NCI-H2196 (cell line): ENCODE measurements around the gene PDE7B.

Experiments
- DNase-seq: peaks from one replicate; lab custom pipeline; 2025; ENCODE audit not compliant: unreplicated experiment; lab: John Stamatoyannopoulos, UW

The PDE7B gene

DNA sequence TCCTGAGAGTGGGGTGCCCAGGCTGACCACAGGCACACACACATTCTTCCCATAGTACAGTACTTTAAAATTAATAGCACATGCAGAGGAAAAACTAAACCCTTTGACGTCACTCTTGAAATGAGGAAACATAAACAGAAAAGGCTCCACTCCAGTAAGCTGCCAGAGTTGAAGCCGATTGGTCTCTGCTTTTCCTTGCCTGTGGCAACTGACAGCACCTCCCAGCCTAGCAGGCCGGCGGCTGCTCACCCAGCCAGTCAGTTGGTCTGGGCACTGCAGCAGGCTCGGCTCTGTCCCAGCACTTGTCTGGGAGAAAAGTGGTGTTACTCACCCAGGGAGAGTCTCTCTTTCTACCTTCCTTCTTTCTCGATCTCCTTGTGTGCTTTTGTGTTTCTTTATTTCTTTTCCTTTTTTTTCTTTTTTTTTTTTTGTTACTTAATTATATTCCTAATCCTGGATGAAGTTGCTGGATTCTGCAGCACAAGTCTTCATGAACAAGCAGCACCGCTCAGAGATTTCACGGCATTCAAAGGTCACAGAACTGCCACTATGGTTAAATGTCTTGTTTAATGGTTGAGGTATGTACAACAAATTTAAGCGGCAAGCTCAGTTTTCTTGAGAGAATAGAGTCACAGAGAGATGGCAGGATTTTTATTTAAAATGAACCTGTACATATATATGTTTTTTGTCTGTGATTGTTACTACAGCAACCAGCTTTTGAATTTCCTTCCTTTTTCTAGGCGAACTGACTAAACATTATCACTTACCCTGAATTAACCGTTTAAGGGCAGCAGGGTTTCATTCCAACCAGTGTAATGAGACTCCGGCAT is at the start of gene PDE7B:
TSS of gene PDE7B (plus strand) at position 260 of the 830 bp plus-strand sequence.
- no peak for DNase-seq

DNA sequence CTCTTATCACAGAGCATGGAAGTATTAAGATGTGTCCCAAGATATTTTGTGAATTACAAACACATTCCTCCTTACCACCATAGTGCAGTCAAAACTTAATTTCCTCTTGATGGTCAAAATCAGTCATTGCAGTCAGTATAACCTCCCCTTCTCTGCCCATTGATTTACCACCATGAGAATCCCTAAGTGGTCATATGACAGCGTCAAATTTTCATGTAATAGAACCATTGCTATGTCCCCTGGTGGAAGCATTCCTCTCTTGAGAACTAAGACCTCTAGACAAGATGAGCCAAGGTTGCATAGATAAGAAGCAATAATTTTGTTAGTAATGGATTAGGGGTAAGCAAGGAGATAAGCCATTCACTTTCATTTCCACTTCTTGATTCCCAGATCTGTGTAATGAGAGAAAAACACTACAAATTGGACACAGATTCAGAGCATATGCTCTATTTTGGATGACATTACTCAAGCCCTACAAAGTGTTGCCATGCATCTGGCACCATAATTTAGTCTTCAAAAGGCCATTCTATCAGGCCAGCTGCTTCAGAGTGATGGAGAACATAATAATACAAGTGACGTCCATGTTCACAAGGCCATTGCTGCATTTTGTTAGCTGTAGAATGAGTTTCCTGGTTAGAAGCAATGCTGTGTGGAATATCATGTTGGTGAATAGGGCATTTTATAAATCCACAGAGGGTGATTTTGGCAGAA is 49.6 kb upstream of the PDE7B start:
- DNase-seq, result no peak

DNA sequence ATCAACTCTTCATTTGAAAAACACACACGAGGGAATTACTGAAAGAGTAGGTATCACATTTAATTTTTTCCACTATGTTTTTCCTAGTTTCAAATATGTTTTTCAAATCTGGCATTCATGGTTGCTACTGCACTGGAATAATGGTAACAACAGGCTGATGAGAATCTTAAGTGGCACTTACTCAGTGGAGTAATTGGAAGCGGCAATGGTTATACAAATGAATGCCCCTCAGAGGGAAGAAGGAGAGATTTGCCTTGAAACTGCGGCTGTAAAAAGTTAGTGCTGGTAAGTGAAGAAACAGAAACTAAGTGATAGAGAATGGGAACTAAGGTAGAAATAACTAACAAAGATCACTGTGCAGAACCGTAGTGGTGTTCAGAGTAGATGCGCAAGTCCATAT is 41.0 kb upstream of the PDE7B start:
- DNase-seq, result no peak

DNA sequence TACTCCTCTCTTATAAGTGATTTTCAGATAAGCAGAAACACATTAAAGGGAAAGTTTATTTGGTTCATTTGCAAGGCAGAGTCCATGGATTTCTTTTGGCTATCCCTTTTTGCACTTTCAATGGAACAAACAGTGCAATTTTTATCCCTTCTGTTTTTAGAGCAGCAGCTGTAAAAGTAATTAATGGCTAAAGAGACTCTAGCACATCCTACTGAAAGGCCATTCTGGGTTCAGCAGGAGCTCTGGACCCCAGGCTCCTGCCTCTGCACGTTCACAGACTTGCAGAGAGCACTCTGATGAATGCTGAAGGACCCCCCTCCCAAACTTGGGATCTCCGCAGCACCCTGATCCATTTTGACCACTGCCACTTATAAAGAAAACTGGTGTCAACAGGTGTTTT is 40.3 kb upstream of the PDE7B start:
- no peak for DNase-seq

DNA sequence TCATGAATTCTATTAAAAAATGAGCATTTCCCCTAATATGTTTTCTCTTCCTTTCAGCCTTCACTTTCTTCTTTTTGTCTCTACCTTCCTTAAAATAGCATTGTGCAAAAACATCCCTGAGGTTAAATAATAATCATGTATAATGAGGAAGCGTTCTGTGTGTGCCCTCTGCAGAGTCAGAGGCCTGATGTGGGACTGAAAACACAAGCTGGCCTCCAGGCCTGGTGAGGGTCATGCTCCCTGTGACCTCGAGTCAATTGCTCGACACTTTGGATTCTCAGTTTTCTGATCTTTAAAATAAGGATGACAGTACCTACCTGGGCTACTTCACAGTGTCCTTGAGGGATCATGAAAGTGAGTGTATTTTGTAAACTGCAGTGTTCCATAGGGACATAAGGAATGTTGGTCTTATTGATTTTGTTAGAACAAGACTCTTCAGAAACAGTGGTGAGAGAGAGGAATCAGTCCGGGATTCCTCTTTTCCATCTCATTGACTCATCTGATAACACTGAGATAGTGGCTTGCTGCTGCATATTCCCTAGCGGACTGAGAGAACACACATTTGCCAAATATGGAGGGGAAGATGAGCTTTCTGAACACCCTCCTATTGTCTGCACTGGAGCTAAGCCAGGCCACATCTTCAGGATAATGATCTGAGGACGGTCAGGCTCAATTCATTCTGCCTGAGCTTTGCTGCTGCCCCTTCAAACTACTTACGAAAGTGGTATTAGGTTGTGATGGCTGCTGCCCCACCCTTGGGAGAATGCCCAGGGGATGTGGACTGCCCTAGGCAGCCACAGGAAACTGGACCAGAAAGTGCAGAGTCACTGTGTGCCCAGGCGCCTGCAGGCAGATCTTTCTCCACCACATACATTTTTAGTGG is 39.6 kb upstream of the PDE7B start:
- no peak for DNase-seq

DNA sequence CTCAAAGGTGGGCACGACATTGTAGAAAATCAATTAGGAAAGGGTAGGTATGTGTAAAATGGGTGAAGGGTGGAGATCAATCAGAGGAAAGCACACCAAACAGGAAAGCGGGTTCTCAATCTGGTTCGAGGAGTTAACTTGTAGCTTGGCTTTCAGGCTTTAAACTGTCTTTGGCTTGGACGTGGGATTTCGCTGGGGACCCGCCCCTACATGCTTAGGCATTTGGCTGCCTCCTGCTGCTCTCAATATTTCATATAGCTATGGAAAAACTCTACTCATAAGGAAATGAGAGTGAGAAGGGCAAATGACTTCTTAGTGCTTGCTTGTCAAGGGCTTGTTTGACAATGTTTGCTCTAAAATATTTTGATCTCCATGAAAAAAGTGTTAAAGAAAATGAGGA is 38.1 kb upstream of the PDE7B start:
- no peak for DNase-seq

DNA sequence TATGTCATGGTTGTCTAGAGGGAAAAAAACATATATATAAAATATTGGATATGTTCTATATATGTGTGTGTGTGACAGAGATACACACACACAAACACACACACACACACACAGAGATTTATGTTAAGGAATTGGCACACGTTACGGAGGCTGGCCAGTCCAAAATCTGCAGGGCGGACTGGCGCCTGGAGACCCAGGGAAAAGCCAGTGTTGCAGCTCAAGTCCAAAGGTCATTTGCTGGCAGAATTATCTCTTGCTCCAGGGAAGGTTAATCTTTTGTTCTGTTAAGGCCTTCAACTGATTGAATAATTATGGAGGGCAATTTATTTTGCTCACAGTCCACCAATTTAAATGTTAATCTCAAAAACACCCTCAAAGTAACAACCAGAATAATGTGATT is 37.5 kb upstream of the PDE7B start:
- no peak for DNase-seq

DNA sequence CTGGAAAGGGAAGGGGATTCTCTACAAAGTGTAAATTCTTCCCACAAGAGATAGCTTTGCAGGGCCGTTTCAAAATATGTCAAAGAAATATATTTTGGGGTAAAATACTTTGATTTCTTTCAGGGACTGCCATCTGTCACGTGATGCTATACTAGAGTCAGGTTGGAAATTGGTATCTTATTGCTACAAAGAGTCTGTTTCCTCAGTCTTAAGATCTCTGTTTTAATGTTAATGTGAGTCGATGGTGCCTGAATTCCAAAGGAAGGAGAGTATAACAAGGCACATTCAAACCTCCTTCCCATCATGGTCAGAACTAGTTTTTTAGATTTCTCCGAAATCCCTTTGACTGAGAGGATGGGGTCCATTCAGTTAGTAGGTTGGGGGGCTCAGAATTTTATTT is 36.3 kb upstream of the PDE7B start:
- DNase-seq, result no peak

DNA sequence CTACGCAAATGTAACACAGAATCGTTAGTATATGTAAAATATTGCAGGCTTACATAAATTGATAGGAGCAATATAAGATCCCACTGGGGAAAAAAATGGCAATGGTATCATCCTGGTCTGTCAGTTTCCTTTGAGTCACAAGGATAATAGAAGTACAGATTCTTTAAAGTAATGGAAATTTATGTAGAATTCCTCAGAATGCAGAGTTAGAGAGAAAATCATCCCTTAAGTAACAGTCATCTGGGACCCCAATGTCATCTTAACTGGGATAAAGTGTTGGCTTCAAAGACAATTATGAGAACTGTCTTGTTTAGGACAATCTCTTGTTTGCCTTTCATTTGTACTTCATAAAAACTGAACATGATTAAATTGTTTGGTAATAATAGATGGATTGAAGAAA is 34.5 kb upstream of the PDE7B start:
- DNase-seq, result no peak

DNA sequence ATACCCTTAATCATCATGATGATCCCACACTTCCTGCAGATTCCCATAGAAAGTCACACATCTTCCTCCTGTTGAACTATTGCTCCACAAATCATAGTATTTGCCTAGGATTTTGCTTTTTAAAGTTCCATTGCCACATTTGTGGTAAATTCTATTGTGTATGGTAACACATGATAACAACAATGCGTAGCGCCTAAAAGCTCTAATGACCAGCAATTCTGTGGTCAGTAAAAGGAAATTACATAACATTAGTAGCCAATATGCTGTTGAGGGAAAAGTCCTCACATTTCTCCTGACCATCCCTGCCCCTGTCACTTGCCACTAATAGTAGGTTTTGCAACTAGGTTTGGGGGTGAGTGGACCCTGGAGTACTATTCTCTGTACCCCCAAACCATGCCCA is 31.8 kb upstream of the PDE7B start:
- DNase-seq, result no peak

DNA sequence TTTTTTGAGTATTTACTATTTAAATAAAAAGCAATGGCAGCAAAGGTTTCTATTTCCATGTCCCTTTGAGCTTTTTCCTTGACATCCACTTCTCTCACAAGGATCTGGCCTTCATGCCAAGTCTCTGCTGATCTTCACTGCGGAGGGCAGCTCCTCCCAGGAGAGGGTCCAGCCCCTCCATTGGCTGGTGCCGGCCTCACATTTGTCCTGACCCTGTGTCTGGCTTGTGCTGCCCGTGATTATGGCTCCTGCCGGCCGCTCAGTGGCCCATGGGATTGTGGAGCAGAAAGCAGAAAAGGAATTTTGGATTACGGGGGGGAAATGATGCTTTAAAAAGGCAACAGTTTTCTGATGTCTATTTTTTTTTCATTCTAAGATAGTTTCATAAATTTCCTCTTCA is 31.2 kb upstream of the PDE7B start:
- DNase-seq, result no peak

DNA sequence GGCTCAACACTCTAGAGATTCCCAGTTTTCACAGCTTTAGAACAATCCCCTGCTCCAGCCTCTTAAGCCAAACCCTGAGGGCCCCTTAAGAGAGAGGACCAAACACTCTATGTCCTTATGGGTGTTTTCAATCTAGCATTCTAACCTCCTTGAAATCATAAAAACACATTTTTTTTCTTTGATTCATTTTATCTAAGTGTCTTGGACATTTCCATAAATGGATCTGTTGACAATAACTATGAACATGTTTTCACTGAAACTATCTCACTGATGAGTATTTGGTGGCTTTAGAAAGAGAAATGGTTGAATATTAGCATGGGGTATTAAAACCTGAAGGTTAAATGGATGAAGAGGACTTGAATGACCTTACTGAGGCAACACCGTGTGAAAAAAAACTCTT is 27.6 kb upstream of the PDE7B start:
- DNase-seq, result no peak

DNA sequence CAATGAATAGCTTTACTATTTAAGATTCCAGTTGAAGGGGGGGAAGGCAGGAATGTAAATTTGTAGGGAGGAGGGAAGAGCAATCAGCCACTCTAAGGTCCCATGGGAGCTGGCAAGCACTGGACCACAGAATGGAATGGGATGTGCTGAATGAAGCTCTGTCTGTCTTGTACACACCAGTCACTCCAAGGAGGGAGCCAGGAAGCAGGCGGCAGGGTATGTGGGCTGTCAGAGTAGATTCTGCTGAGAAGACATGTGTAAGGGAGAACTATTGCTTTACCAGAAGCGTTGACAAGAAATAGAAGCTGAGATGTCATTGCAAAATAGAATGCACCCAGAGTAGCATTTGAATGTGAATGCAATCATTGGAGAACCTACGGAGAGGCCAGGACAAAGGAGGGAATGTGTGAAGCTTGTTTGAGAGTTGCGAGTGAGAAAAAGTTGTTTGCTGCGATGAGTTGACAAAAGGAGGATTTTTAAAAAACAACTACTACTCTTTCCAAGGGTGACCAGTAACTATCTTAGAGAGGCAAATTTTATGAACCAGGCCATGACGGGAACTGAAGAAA is 25.2 kb upstream of the PDE7B start:
- DNase-seq, result no peak

DNA sequence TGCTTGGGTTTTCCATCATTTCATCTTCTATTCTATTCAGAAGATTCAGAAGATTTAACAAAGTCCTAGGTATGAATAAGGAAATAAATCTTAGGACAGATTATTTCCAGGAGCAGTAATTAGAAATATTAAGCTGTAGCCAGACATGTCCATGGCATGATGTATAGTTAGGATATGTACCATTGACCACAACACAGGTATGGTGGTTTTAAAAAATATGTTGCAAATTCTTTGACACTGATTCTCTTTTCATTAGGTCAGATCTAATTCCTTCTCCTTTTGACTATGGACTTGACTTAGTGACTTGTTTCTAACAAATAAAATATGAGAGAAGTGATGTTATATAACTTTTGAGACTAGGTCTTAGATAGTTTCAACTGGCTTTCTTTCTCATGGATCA is 23.5 kb upstream of the PDE7B start:
- no peak for DNase-seq

DNA sequence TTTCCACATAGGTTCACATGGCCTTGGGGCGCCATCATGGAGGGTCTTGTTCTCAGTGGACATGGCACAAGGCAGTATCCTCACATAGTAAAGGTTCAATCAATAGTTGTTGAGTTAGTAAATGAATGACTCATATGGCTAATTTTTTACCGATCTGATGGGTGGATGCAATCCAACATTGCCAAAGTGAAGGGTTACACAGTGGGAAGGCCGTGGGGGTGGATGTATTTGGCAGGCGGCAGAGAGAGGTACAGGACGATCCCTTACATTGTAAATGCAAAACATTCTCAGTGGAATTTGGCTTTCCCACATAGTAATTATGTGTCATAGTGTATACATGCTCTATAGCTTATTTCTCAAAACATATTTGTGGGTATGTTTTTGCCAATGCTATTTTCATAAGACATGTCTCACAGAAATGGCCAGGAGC is 21.0 kb upstream of the PDE7B start:
- DNase-seq, result no peak

DNA sequence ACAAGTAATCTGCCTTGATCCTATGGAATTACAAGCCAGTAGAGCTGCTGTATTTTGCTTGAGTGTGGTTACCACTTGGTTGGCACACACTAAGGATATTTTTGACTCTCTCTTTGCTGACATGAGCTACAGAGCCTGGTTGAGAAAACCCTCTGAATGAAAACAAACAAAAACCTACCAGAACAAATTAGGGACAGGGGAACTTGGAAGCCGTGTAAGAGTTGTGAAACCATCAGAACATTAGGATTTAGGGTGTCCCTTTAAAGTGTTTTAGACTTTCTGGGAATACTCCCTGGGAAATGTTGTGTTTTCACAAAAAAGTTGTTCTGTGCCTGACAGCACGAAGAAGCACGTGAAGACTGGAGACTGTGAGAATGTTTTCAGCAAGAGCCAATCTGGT is 20.5 kb upstream of the PDE7B start:
- DNase-seq, result no peak

DNA sequence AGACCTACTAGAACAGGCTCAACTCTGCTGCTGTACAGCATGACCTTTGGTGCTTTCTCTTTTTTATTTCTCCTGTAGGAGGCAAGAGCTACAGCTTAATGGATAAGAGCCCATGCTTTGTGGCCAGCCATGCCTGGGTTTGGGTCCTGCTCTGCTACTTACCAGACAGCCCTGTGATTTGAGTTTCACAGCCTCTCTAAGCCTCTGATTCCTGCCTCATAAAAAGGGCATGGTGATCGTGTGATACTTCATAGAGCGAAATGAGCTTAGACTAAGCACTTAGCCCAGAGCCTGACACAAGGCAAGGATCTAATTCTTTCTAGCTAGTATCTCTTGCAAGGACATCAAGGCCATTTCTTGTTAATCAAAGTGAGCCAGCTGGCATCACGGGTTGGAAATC is 19.3 kb upstream of the PDE7B start:
- DNase-seq, result no peak

DNA sequence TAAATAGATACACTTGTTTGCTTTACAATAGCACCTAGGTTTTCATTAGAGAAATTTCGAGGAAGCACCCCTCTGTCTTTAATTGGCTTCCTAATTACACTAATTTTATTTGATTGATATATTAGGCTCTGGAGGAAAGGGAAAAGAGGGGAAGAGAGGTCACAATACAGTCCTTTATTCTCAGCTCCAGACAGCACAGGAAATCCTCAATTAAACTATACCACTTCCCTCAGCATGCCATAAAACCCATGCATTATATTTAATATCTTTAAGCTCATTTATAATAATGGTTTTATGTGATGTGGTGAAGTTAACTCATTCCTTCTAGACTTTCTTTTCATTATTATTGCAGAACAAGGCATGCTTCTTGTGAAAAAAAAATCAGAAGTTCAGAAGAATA is 17.7 kb upstream of the PDE7B start:
- DNase-seq, result no peak

DNA sequence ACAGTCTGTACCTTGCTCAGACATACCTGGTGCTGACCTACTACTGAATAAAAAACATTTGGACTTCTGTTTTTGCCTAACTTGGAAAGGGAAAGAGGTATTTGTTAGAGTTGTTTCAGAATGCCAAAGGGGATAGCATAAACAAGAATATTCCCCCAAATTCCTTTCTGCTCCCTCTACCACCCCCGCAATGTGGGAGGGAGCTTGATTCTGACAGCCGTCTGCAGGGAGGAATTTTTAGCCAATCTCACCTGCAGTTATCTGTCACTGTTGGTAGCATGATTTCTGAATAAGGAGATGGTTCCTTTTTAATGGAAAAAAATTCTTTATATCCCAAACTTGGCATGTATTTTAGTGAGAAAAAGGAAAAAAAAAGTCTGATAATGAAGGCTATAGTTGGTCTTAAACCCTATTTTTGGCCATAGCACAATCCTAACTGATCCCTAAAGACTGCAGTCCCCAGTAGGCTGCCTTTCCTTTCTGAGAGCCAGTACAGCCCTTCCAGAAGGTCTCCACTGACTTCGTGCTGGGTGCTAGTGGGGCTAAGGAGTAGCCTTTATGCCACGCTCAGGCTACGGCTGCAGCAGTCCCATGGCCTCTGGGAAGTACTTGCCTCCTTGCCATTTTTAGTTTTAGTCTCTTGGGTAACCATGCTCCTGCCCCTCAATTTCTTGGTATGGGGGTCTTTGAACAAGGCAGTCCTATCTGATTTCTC is 13.6 kb upstream of the PDE7B start:
- DNase-seq, result no peak

DNA sequence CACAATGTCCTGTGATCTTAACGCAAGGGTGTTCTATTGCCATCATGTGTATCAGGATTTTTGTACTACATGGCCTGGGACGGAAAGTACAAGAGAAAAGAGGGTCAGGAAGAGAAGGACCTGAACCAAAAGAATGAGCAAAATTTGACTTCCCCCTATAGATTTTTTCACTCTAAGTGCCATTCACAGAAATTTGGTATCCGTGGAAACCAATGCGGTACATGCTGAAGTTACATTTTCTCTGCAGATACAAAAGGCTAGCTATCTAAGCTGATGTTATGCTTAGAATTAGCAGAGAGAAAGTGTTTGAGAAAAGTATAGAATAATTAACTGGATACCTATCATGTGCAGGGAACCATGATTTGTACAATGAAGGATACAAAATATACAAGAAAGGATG is 12.4 kb upstream of the PDE7B start:
- no peak for DNase-seq
